Retinal pigment epithelial cell (primary cell): Measurements from ENCODE around the gene TSPAN18.

Source experiments
- DNase-seq: peaks from one replicate; pipeline ENCODE4 v3.0.0-alpha.2; 2010; ENCODE audit warnings: low read depth
- H3K4me3 ChIP-seq: 2 replicates; pipeline ENCODE4 v1.5.1; 2011; ENCODE audit warnings: mild to moderate bottlenecking, low read length, control low read depth, moderate library complexity
- CTCF ChIP-seq: conservative IDR thresholded peaks from 2 replicates; pipeline ENCODE4 v1.5.1; 2011; ENCODE audit warnings: low read depth, low read length, control low read depth, inconsistent platforms

The TSPAN18 gene

GRCh38 chr11:44840085-44840478 is 113.3 kb downstream of the TSPAN18 start:
- TF ChIP-seq CTCF, result no peak
- no peak for DNase-seq
- no peak overlapping the region for H3K4me3 ChIP-seq

GRCh38 chr11:44840521-44841251 is 113.9 kb downstream of the TSPAN18 start:
- H3K4me3 ChIP-seq, result no peak overlapping the region
- no peak for DNase-seq
- no peak for TF ChIP-seq CTCF

- H3K4me3 ChIP-seq, result no peak overlapping the region
- DNase-seq, result no peak
- no peak for TF ChIP-seq CTCF
These were observed 115.5 kb downstream of the TSPAN18 start for GRCh38 chr11:44842220-44842619.

DNA sequence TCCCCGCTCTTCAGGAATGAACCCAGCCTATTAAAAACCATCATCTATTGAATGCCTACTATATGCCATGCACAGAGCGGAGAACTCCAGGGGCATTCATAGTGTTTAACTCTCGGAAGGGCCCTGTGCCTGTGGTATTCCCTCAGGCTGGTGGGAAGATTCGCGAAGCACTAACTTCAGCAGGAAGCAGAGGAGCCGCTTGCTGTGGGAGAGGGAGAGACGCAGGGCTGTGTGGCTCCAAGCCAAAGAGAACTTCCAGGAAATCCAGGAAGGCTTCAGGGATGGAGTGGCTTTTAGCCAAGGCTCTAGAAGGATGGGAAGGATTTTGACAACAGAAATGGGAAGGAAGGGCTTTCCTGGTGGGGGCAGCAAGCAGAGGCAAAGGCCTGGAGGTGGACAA is 120.1 kb downstream of the TSPAN18 start:
- no peak for TF ChIP-seq CTCF
- DNase-seq, result no peak

DNA sequence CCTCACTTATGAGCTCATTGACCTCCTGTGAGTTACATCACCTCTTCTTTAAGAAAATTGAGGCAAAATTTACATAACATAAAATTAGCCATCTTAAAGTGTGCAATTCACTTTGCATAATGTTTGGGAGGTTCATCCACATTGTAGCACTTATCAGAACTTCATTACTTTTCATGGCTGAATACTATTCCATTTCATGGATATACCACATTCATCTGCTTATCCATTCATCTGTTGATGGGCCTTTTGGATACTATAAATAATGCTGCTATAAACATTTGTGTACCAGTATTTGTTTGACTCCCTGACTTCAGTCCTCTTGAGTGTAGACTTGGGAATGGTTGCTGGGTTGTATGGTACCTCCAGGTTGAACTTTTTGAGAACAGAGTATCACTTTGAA is 120.6 kb downstream of the TSPAN18 start:
- no peak for DNase-seq
- no peak overlapping the region for H3K4me3 ChIP-seq
- no peak for TF ChIP-seq CTCF

More for the DNA sequence above, 120.1 kb downstream of the TSPAN18 start:
- H3K4me3 ChIP-seq, result no peak overlapping the region

DNA sequence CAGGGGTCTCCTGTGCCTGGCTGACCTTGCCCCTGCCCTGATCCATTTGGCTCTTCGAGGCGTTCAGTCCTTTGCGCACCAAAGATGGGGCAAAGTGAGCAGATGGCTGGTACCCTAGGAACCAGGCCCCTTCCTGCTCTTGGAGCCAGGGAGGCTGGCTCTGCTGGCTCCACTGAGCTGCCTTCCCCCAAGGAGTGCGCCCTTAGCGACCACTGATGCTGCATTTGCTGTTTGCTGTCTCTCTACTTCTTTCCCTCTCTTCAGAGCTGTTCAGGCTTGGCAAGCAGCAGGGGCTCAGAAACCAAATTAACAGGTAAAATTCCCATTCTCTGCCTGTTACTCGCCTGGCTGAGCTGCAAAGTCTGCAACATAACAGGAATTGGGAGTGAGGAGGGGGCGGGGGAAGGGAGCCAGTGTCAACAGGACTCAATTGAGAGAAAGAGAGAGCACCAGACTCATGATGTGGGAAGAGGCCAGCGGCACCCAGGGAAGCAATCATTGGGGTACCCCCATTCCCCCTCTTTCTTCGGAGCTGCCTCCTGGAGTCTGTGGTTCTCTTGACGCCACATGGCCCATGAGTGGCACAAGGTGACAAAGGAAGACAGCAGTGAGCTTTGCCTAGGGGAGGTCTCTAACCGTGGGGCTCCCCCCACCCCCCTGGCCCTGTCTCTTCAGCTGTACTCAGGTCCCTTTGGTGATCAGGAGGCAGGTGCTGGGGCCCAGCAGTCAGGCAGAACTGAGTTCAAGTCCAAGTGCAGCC is 121.6 kb downstream of the TSPAN18 start:
- H3K4me3 ChIP-seq, result no peak overlapping the region
- DNase-seq, result no peak
- no peak for TF ChIP-seq CTCF

DNA sequence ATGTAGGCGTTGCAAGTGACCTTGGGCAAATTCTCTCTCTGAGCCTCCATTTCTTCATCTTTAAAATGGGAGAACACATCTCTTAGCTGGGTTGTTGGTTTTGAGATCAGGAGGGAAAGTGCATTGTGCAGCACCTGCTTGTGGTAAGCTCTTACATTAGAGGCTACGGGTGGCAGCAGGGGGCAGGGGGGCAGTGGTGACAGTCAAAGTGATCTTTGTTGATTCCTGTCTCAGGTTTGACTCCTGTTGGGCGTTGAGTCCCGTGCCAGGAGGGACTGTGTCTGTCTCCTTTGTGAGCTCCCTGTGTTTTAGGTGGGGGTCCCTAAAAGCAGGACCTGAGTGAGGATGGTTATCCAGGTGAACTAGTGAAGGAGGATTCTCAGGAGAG is 122.2 kb downstream of the TSPAN18 start:
- TF ChIP-seq CTCF, result no peak
- no peak overlapping the region for H3K4me3 ChIP-seq
- DNase-seq, result no peak
